Mammary epithelial cell (primary cell): ENCODE results near the gene PRKCH.

ENCODE experiments used
- CTCF ChIP-seq, 2 donors: IDR thresholded peaks in 1 of 2; conservative IDR thresholded peaks in 1 of 2; 2 replicates each; pipeline ENCODE4 v1.5.1; 2011 to 2012; ENCODE audit warnings: inconsistent platforms in 2 of 2, low read length in 2 of 2, mild to moderate bottlenecking in 2 of 2, control low read depth in 1 of 2, low read depth in 1 of 2; ENCODE audit not compliant: insufficient read depth in 1 of 2; ENCODE audit errors: extremely low read depth in 1 of 2
- EZH2 ChIP-seq: IDR thresholded peaks from 2 replicates; pipeline ENCODE4 v1.6.1; 2012; ENCODE audit warnings: low read length, inconsistent platforms, borderline replicate concordance

GRCh38 chr14:61538464-61539022 is 217.2 kb downstream of the PRKCH start:
- TF ChIP-seq CTCF (conservative IDR thresholded peaks at IDR 0.05 in 1 of 2, IDR thresholded peaks at IDR 0.05 in 1 of 2; ENCODE audit: extremely low read depth in 1 of 2, insufficient read depth in 1 of 2, low read depth in 1 of 2, low read length in 2 of 2) = no peak
- no peak for TF ChIP-seq EZH2
